ENCODE measurements around the gene KDM1A.

Gene KDM1A

DNA sequence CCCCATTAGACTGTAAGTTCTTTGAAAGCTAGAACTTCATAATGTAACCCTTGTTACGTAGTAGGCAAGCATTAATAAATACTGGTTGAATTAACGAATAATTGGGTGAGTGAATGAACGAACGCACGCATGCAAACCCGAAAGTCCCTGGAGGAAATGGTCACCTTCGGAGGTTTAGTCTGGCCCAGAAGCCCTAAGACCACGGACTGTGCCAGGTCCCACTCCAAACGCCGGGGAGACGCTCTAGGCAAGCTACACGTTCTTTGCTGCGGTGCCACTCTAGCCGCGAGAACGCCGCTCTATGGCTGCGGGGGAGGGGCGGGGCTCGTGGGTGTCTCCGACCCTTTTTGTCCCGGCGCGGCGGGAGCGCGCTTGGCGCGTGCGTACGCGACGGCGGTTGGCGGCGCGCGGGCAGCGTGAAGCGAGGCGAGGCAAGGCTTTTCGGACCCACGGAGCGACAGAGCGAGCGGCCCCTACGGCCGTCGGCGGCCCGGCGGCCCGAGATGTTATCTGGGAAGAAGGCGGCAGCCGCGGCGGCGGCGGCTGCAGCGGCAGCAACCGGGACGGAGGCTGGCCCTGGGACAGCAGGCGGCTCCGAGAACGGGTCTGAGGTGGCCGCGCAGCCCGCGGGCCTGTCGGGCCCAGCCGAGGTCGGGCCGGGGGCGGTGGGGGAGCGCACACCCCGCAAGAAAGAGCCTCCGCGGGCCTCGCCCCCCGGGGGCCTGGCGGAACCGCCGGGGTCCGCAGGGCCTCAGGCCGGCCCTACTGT, at the start of gene KDM1A:
TSS of gene KDM1A (plus strand) at position 375 of the 769 bp plus-strand sequence. CDS start at position 504, 129 bp downstream.
- TF ChIP-seq, protein P1, sequence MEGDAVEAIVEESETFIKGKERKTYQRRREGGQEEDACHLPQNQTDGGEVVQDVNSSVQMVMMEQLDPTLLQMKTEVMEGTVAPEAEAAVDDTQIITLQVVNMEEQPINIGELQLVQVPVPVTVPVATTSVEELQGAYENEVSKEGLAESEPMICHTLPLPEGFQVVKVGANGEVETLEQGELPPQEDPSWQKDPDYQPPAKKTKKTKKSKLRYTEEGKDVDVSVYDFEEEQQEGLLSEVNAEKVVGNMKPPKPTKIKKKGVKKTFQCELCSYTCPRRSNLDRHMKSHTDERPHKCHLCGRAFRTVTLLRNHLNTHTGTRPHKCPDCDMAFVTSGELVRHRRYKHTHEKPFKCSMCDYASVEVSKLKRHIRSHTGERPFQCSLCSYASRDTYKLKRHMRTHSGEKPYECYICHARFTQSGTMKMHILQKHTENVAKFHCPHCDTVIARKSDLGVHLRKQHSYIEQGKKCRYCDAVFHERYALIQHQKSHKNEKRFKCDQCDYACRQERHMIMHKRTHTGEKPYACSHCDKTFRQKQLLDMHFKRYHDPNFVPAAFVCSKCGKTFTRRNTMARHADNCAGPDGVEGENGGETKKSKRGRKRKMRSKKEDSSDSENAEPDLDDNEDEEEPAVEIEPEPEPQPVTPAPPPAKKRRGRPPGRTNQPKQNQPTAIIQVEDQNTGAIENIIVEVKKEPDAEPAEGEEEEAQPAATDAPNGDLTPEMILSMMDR (IDR thresholded peaks at IDR 0.05; ENCODE audit: insufficient read depth, missing control alignments), result peak; percentile 6
- no peak for FAIRE-seq
- DNase-seq (ENCODE audit: insufficient read length, low spot score), result peak; percentile 44

DNA sequence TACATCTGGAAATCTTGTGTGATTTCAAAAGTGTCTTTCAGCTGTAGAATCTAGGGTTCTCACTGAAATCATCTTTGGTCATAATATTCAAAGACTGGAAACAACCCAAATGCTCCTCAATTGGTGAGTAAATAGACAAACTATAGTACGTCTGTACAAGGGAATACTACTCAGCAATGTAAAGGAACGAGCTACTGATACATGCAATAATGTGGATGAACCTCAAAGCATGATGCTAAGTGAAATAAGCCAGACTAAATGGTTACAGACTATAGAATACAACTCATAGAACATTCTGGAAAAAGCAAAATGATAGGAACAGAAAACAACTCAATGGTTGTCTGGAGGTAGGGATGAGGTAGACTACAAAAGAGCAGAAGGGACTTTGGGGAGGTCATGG, 49.2 kb upstream of the KDM1A start:
- DNase-seq (ENCODE audit: insufficient read length, low spot score) (no peak), FAIRE-seq (no peak)
- TF ChIP-seq, protein P1 (IDR thresholded peaks at IDR 0.05; ENCODE audit: insufficient read depth, missing control alignments), result no peak

DNA sequence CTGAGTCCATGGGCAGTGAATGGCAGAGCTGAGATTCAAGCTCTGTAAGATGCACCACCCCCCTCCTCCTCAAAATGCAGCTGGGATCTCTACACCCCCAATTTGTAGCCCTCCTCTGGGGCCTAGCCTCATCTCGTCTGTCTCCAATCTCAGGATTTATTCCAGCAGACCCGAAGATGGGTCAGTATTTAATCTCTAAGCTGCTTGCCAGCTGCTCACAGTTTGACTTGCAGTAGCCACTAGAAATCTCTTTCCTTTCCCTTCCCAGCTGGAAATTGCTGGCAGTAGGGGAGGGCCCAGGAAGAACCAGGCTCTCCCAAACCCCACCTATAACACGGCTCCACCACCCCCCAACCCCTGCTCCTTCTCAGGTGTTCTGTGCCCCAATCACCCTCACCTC, 48.1 kb upstream of the KDM1A start:
- FAIRE-seq (no peak), DNase-seq (ENCODE audit: insufficient read length, low spot score) (peak; percentile 25)
- TF ChIP-seq, protein P1 (IDR thresholded peaks at IDR 0.05; ENCODE audit: insufficient read depth, missing control alignments), result no peak

DNA sequence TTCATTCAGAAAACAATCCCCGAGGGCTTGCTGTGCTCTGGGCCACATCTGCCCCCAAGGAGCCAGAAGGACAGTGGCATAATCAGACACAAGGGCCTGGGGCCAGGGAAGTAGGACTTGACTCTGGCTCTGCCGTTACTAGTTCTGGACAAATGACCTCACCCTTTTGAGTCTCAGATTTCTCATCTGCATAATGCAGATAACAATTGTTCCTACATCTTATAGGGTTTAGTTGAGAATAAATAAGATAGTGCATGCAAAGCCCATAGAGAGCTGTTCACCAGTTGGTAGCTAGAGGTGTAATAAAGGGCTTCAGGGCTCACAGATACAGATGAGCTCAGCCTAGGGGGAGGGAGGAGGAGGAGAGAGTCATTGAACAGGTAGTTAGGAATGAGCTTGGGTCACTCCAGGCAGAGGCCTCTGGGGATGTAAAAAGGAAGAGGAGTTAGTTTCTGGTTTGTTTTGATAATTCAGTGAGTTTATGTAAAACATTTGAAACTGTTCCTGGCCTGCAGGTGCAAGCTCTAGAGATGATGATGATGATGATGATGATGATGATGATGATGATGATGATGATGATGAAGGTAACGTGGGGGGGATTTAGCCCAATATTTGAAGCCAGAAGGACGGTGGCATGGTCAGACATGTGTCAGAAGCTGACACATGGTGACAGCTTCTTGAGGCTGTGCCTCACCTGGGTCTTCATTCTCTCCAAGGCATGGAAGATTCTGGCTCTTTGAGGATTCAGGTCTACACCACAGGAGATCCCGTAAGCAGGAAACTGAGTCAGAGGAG, 47.5 kb upstream of the KDM1A start:
- DNase-seq (ENCODE audit: insufficient read length, low spot score), result no peak
- no peak for FAIRE-seq
- TF ChIP-seq, protein P1 (IDR thresholded peaks at IDR 0.05; ENCODE audit: insufficient read depth, missing control alignments), result no peak

DNA sequence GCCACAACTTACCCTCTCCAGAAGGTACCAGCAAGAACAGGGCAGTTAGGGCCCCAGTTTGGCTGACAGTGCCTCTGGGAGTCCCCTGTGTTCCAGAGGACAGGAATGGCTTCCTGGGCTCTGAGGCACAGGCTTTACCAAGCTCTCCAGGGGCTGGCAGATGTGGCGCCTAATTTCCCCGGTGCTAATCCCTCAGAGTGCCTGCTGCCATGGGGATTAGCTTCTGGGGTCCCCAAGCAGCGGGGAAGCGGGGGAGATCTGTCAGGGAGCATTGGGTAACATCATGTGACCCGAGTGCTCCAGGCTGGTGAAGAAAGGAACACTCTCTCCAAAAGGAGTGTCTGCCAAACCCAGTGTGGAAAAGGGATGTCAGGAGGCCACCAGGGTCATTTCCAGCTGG, 46.5 kb upstream of the KDM1A start, which contains the start of gene LACTBL1:
TSS of gene LACTBL1 (minus strand) at position 107 of the 400 bp plus-strand sequence. CDS start 550 bp downstream, outside the sequence.
- TF ChIP-seq, protein P1 (IDR thresholded peaks at IDR 0.05; ENCODE audit: insufficient read depth, missing control alignments), result no peak
- no peak for FAIRE-seq
- DNase-seq (ENCODE audit: insufficient read length, low spot score), result no peak

DNA sequence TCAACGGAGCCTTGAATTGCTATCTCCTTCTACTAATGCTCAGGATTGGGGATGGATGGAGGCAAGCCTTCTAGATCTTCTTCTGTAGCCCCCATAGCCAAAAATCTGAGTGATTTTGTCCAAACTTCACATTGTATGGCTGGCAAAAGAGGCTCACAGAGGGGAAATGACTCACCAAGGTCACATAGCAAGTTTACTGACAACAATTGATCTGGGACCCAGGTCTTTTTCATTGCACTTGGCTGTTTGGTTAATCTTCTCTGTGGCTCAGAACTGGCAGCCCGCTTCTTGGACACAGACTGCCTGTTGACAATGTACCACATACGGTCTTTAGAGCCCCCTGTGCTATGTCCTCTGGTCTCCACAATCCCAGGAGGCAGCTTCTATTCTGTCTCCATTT, 43.6 kb upstream of the KDM1A start:
- FAIRE-seq (no peak), DNase-seq (ENCODE audit: insufficient read length, low spot score) (no peak)
- TF ChIP-seq, protein P1 (IDR thresholded peaks at IDR 0.05; ENCODE audit: insufficient read depth, missing control alignments), result no peak

All from D721Med (cell line).